ENCODE data around the gene GALNT9. TPM values are rescaled to one million over a fixed set of nuclear protein-coding genes. Genes with fewer than 3 reads are reported as not detected.

GALNT9 gene
- total RNA-seq, 6 donors from 2014 or later = 0.26 TPM; not detected in 5

- ATAC-seq (ENCODE audit: low FRiP score in 2 of 2) (no peak), DNase-seq (peak in 1 of 2 donors; percentile 73)
- no peak overlapping the region for H3K27ac ChIP-seq
- no peaks in the 10 kb centered on the region for H3K36me3 ChIP-seq
- H3K9me3 ChIP-seq = no peaks in the 10 kb centered on the region
- no peak overlapping the region for H3K4me3 ChIP-seq
- peaks cover 0 to 5% (median 0%) of the 10 kb centered on the region in 4 donors for H3K4me1 ChIP-seq
- H3K27me3 ChIP-seq = no peaks in the 10 kb centered on the region
- 60 to 86% methylated on average over 2 to 20 of the region's 20 CpGs for WGBS, 2 donors
- TF ChIP-seq CTCF (IDR thresholded peaks at IDR 0.05) (no peak), POLR2AphosphoS5 (IDR thresholded peaks at IDR 0.05) (no peak), EP300 (IDR thresholded peaks at IDR 0.05) (no peak), POLR2A (IDR thresholded peaks at IDR 0.05) (no peak)
Observed at GRCh38 chr12:132338311-132338710, 8.9 kb upstream of the GALNT9 start.

- WGBS, 2 donors = 83 to 87% methylated on average over 19 to 27 of the region's 27 CpGs
- H3K27me3 ChIP-seq = no peaks in the 10 kb centered on the region
Observed at GRCh38 chr12:132337557-132337956, 8.2 kb upstream of the GALNT9 start.

GRCh38 chr12:132336451-132337413 is 7.3 kb upstream of the GALNT9 start:
- DNase-seq (peak in 1 of 2 donors; percentile 69), ATAC-seq (ENCODE audit: low FRiP score in 2 of 2) (no peak)
- H3K27ac ChIP-seq = no peak overlapping the region
- WGBS, 2 donors = 84 to 88% methylated on average over 32 to 38 of the region's 41 CpGs
- no peak overlapping the region for H3K4me3 ChIP-seq
- no peaks in the 10 kb centered on the region for H3K4me1 ChIP-seq
- no peak for TF ChIP-seq POLR2AphosphoS5 (IDR thresholded peaks at IDR 0.05)
- TF ChIP-seq POLR2A (IDR thresholded peaks at IDR 0.05) = no peak
- no peak for TF ChIP-seq EP300 (IDR thresholded peaks at IDR 0.05)
- TF ChIP-seq CTCF (IDR thresholded peaks at IDR 0.05) = no peak
- no peaks in the 10 kb centered on the region for H3K36me3 ChIP-seq
- no peaks in the 10 kb centered on the region for H3K27me3 ChIP-seq
- no peaks in the 10 kb centered on the region for H3K9me3 ChIP-seq

More at GRCh38 chr12:132337557-132337956, 8.2 kb upstream of the GALNT9 start:
- DNase-seq (peak in 1 of 2 donors; percentile 76), ATAC-seq (ENCODE audit: low FRiP score in 2 of 2) (no peak)
- no peak overlapping the region for H3K27ac ChIP-seq
- no peaks in the 10 kb centered on the region for H3K36me3 ChIP-seq
- no peak overlapping the region for H3K4me3 ChIP-seq
- peaks cover 0 to 5% (median 0%) of the 10 kb centered on the region in 4 donors for H3K4me1 ChIP-seq
- no peaks in the 10 kb centered on the region for H3K9me3 ChIP-seq
- TF ChIP-seq CTCF (IDR thresholded peaks at IDR 0.05) (no peak), EP300 (IDR thresholded peaks at IDR 0.05) (no peak), POLR2A (IDR thresholded peaks at IDR 0.05) (no peak), POLR2AphosphoS5 (IDR thresholded peaks at IDR 0.05) (no peak)

GRCh38 chr12:132335179-132335756 is 5.9 kb upstream of the GALNT9 start:
- no peak for TF ChIP-seq POLR2AphosphoS5 (IDR thresholded peaks at IDR 0.05)
- TF ChIP-seq EP300 (IDR thresholded peaks at IDR 0.05) = no peak
- TF ChIP-seq CTCF (IDR thresholded peaks at IDR 0.05) = no peak
- TF ChIP-seq POLR2A (IDR thresholded peaks at IDR 0.05) = no peak
- peaks cover 0 to 4% (median 2%) of the 10 kb centered on the region in 4 donors for H3K27me3 ChIP-seq
- 83 to 92% methylated on average over 8 to 11 of the region's 11 CpGs for WGBS, 2 donors
- H3K4me3 ChIP-seq = no peak overlapping the region
- DNase-seq (no peak), ATAC-seq (ENCODE audit: low FRiP score in 2 of 2) (no peak)
- no peaks in the 10 kb centered on the region for H3K9me3 ChIP-seq
- no peaks in the 10 kb centered on the region for H3K36me3 ChIP-seq
- no peak overlapping the region for H3K27ac ChIP-seq
- H3K4me1 ChIP-seq = no peaks in the 10 kb centered on the region
